Measurements from ENCODE around the gene THRB.

THRB gene

DNA sequence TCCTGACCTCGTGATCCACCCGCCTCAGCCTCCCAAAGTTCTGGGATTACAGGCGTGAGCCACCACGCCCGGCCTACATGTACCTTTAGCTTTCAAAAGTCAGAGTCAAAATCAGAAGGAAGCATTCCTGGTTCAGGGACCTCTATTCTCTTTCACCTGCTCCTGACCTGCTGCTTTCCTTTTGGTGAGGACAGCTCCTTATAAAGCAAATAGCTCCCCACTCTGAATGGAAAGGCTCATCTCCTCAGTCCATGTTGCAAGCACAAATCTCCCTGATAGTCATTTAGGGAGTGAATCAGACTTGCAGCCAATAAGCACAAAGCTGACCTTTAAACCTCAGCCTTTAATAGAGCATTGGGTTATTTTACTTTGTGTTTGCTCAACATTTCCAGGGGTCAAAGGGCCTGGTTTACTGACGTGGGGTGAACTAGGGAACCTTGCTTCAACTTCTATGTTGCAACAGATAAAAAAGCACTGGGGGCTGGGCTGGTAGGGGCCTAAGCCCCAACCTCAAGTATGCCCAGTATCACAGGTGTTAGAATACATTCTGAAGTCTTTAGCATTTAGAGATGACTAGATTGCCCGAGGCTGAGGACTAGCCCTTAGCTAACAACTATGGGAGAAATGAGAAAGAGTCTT, 43.1 kb downstream of the THRB start:
- no peaks in the 10 kb centered on the region for H3K79me2 ChIP-seq (ENCODE audit: insufficient read depth, low read length)
- no peak overlapping the region for H3K4me2 ChIP-seq (ENCODE audit: low read depth, low read length, poor library complexity, severe bottlenecking)
- no peak overlapping the region for H3K4me3 ChIP-seq (ENCODE audit: low read length, poor library complexity, severe bottlenecking)
- H3K9me2 ChIP-seq (replicated peaks; ENCODE audit: low read depth, low read length), result no peaks in the 10 kb centered on the region
- H3K36me3 ChIP-seq (ENCODE audit: insufficient read depth, low read length), result no peaks in the 10 kb centered on the region
- H3F3A ChIP-seq (ENCODE audit: low read depth), result no peaks in the 10 kb centered on the region
- no peaks in the 10 kb centered on the region for H3K27me3 ChIP-seq (ENCODE audit: insufficient read depth, low read length, poor library complexity, severe bottlenecking)
- H3K9me3 ChIP-seq (ENCODE audit: insufficient read depth, low read depth, low read length), result no peaks in the 10 kb centered on the region
- no peaks in the 10 kb centered on the region for H4K20me1 ChIP-seq (ENCODE audit: insufficient read depth, low read length, poor library complexity, severe bottlenecking)
- no peaks in the 10 kb centered on the region for H3K4me1 ChIP-seq (ENCODE audit: insufficient read depth, low read length, poor library complexity, severe bottlenecking)
- H2AFZ ChIP-seq (ENCODE audit: low read length), result no peak overlapping the region
- no peak overlapping the region for H3K9ac ChIP-seq (ENCODE audit: low read depth, low read length, poor library complexity, severe bottlenecking)
- TF ChIP-seq, protein P1, sequence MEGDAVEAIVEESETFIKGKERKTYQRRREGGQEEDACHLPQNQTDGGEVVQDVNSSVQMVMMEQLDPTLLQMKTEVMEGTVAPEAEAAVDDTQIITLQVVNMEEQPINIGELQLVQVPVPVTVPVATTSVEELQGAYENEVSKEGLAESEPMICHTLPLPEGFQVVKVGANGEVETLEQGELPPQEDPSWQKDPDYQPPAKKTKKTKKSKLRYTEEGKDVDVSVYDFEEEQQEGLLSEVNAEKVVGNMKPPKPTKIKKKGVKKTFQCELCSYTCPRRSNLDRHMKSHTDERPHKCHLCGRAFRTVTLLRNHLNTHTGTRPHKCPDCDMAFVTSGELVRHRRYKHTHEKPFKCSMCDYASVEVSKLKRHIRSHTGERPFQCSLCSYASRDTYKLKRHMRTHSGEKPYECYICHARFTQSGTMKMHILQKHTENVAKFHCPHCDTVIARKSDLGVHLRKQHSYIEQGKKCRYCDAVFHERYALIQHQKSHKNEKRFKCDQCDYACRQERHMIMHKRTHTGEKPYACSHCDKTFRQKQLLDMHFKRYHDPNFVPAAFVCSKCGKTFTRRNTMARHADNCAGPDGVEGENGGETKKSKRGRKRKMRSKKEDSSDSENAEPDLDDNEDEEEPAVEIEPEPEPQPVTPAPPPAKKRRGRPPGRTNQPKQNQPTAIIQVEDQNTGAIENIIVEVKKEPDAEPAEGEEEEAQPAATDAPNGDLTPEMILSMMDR (conservative IDR thresholded peaks at IDR 0.05; ENCODE audit: low read length), result no peak
- no peak for TF ChIP-seq EZH2phosphoT487 (IDR thresholded peaks at IDR 0.05; ENCODE audit: borderline replicate concordance)

DNA sequence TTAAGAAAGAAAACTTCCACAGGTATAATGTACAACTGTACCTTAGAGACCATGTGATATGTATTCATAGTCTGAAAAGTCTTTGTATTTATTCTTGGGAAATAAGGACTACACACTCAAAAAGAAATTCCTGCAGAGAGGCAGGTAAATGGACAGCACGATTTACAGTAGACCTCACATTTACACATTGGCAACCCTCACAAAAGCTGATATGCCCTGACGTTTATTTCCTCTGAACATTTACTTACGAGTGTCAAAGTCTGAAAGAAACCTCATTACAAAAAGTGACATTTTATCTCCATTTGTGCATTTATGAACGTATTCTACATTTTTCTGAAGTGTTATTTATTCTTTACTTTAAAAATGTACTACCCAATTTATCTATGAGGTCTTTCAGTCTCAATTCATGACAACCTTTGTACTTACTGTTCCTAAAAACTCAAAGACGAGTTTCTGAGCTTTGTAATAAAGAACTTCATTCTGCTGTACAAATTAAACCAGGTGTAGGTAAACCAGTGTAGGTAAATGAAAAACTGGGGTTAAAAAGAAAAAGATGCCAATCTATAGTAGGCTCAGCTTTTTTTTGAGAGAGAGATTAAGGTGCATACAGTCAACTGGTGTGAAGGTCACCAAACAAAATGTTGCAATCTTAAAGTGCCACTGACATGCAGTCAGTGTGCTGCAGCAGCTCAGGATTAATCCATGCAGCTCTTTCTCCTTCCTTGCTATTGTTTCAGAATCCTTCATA, 44.3 kb downstream of the THRB start:
- H3K4me3 ChIP-seq (ENCODE audit: low read length, poor library complexity, severe bottlenecking), result no peak overlapping the region
- H2AFZ ChIP-seq (ENCODE audit: low read length), result no peak overlapping the region
- TF ChIP-seq, protein P1 (conservative IDR thresholded peaks at IDR 0.05; ENCODE audit: low read length), result no peak
- no peak for TF ChIP-seq EZH2phosphoT487 (IDR thresholded peaks at IDR 0.05; ENCODE audit: borderline replicate concordance)
- no peaks in the 10 kb centered on the region for H3F3A ChIP-seq (ENCODE audit: low read depth)
- no peaks in the 10 kb centered on the region for H3K27me3 ChIP-seq (ENCODE audit: insufficient read depth, low read length, poor library complexity, severe bottlenecking)
- H3K9ac ChIP-seq (ENCODE audit: low read depth, low read length, poor library complexity, severe bottlenecking), result no peak overlapping the region
- no peaks in the 10 kb centered on the region for H3K9me3 ChIP-seq (ENCODE audit: insufficient read depth, low read depth, low read length)
- no peaks in the 10 kb centered on the region for H3K4me1 ChIP-seq (ENCODE audit: insufficient read depth, low read length, poor library complexity, severe bottlenecking)
- H3K4me2 ChIP-seq (ENCODE audit: low read depth, low read length, poor library complexity, severe bottlenecking), result no peak overlapping the region
- no peaks in the 10 kb centered on the region for H4K20me1 ChIP-seq (ENCODE audit: insufficient read depth, low read length, poor library complexity, severe bottlenecking)
- H3K79me2 ChIP-seq (ENCODE audit: insufficient read depth, low read length), result no peaks in the 10 kb centered on the region
- no peaks in the 10 kb centered on the region for H3K36me3 ChIP-seq (ENCODE audit: insufficient read depth, low read length)
- H3K9me2 ChIP-seq (replicated peaks; ENCODE audit: low read depth, low read length), result no peaks in the 10 kb centered on the region

DNA sequence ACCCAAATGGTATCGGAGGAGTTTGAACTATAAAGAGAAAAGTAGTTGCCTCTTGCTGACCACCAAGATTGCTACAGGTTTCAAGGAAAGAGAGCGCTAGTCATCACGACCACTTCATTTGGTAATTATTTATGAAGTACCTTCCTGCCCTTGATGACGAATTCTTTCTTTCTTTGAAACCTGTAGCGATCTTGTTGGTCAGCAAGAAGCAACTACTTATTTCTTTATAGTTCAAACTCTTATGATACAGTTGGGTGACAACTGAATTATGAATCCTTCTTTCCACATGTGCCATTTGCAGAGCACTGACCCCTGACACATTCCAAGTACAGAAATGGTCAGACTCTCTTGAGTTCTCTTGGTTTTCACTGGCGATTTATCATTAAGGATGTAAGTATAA, 46.8 kb downstream of the THRB start:
- TF ChIP-seq, protein P1 (conservative IDR thresholded peaks at IDR 0.05; ENCODE audit: low read length), result no peak
- TF ChIP-seq EZH2phosphoT487 (IDR thresholded peaks at IDR 0.05; ENCODE audit: borderline replicate concordance), result no peak
- Histone ChIP-seq H3K36me3 (ENCODE audit: insufficient read depth, low read length) (no peaks in the 10 kb centered on the region), H4K20me1 (ENCODE audit: insufficient read depth, low read length, poor library complexity, severe bottlenecking) (no peaks in the 10 kb centered on the region), H3K27me3 (ENCODE audit: insufficient read depth, low read length, poor library complexity, severe bottlenecking) (no peaks in the 10 kb centered on the region), H3K4me2 (ENCODE audit: low read depth, low read length, poor library complexity, severe bottlenecking) (no peak overlapping the region), H3K9ac (ENCODE audit: low read depth, low read length, poor library complexity, severe bottlenecking) (no peak overlapping the region), H3K4me3 (ENCODE audit: low read length, poor library complexity, severe bottlenecking) (no peak overlapping the region), H2AFZ (ENCODE audit: low read length) (no peak overlapping the region), H3K9me2 (replicated peaks; ENCODE audit: low read depth, low read length) (no peaks in the 10 kb centered on the region), H3K9me3 (ENCODE audit: insufficient read depth, low read depth, low read length) (no peaks in the 10 kb centered on the region), H3K79me2 (ENCODE audit: insufficient read depth, low read length) (no peaks in the 10 kb centered on the region), H3F3A (ENCODE audit: low read depth) (no peaks in the 10 kb centered on the region), H3K4me1 (ENCODE audit: insufficient read depth, low read length, poor library complexity, severe bottlenecking) (no peaks in the 10 kb centered on the region)

Measured in Loucy (cell line).